HG02943 (cell line): ENCODE results near the gene RUNX3.

Source experiments
- ATAC-seq: cut with Tn5 transposase; IDR thresholded peaks from one replicate; pipeline ENCODE4 v1.9.1; 2021; ENCODE audit warnings: mild to moderate bottlenecking, low read depth, moderate library complexity; ENCODE audit not compliant: unreplicated experiment

RUNX3 gene

GRCh38 chr1:24849672-24850295 is 80.3 kb downstream of the RUNX3 start:
- ATAC-seq: no peak
